ENCODE results near the gene HGD. TPM values are rescaled to one million over a fixed set of nuclear protein-coding genes. Genes with fewer than 3 reads are reported as not detected.
"Not testable (repeated sequence)": the region's sequence is repeated elsewhere in the genome, so short reads cannot be mapped to it uniquely, and the experiment has no call there.

HGD gene
- total RNA-seq, 1 donor from 2014 or later = not detected

DNA sequence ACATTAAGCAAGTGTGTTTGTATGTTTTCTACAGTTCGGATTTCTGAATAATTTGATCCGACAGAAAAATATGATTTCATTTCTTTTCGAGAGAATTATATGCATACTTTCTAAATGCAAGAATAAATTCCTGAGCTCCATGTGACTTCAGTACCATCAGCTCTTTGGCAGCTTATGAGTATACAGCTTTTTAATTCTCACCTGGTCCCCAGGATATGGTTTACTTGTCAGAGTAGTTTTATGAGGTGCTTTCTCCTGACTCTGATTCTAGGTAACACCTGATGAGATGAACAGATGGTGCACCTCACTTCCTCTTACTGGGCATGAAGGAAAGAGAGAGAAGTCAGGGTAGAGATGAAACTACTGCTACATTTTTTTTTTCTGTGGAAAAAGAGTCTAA lies 3.1 kb downstream of the HGD start:
- H3K9me3 Mint-ChIP-seq (ENCODE audit: unreplicated experiment) = peaks cover 6% of the 10 kb centered on the region
- H3K27me3 Mint-ChIP-seq (ENCODE audit: unreplicated experiment) = peaks cover 3% of the 10 kb centered on the region
- DNase-seq (ENCODE audit: low spot score) = no peak
- peaks cover 9% of the 10 kb centered on the region for H3K4me1 Mint-ChIP-seq (ENCODE audit: unreplicated experiment)
- TF ChIP-seq, protein P1, sequence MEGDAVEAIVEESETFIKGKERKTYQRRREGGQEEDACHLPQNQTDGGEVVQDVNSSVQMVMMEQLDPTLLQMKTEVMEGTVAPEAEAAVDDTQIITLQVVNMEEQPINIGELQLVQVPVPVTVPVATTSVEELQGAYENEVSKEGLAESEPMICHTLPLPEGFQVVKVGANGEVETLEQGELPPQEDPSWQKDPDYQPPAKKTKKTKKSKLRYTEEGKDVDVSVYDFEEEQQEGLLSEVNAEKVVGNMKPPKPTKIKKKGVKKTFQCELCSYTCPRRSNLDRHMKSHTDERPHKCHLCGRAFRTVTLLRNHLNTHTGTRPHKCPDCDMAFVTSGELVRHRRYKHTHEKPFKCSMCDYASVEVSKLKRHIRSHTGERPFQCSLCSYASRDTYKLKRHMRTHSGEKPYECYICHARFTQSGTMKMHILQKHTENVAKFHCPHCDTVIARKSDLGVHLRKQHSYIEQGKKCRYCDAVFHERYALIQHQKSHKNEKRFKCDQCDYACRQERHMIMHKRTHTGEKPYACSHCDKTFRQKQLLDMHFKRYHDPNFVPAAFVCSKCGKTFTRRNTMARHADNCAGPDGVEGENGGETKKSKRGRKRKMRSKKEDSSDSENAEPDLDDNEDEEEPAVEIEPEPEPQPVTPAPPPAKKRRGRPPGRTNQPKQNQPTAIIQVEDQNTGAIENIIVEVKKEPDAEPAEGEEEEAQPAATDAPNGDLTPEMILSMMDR (IDR thresholded peaks at IDR 0.05; ENCODE audit: unreplicated experiment) = no peak
- no peak overlapping the region for H3K27ac Mint-ChIP-seq (ENCODE audit: unreplicated experiment)
- H3K36me3 Mint-ChIP-seq (ENCODE audit: low read depth, unreplicated experiment) = peaks cover 7% of the 10 kb centered on the region
- no peak overlapping the region for H3K4me3 Mint-ChIP-seq (ENCODE audit: unreplicated experiment)

DNA sequence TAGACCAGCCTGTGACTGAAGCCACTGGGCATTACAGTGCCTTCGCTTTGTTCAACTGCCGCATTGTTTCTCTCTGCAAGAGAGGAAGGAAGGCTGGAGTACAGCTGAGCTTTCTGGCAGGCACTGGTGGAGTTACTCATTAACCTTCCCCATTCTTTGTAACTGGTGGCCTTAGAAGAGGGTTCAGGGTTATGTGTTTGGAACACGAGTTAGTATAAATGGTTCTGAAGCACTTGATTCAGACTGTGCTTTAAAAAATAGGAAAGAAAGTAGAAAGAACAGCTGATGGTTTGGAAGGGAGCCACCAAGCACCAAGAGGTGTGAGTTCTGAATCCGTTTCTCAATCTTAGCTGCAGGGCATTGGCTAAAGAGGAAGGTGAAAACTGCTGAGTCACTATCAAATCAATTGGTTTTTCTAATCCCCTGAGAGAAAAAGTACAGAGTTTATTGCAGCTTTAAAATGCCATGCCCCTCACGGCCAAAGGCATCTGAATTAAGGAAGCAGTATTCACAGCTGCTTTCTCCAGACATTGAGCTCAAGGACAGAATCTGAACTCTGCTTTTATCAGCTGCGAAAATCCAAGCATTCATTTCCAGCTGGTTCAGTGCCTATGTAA lies 3.6 kb downstream of the HGD start:
- H3K4me1 Mint-ChIP-seq (ENCODE audit: unreplicated experiment) = peaks cover 9% of the 10 kb centered on the region
- H3K27me3 Mint-ChIP-seq (ENCODE audit: unreplicated experiment) = peaks cover 3% of the 10 kb centered on the region
- no peak for DNase-seq (ENCODE audit: low spot score)
- H3K4me3 Mint-ChIP-seq (ENCODE audit: unreplicated experiment) = no peak overlapping the region
- peaks cover 6% of the 10 kb centered on the region for H3K9me3 Mint-ChIP-seq (ENCODE audit: unreplicated experiment)
- TF ChIP-seq, protein P1 (IDR thresholded peaks at IDR 0.05; ENCODE audit: unreplicated experiment) = no peak
- H3K27ac Mint-ChIP-seq (ENCODE audit: unreplicated experiment) = no peak overlapping the region
- H3K36me3 Mint-ChIP-seq (ENCODE audit: low read depth, unreplicated experiment) = peaks cover 7% of the 10 kb centered on the region

DNA sequence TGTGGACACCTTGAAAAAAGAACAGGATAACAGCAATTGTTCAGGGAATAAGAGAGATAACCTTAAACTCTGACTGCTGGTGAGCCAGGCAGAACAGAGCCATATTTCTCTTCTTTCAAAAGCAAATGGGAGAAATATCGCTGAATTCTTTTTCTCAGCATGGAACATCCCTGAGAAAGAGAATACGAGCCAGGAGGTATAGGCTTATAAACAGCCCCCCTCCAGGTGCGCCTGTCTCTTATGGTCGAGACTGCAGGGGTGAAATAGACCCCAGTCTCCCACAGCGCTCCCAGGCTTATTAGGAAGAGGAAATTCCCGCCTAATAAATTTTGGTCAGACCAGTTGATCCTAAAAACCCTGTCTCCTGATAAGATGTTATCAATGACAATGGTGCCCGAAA lies 4.8 kb downstream of the HGD start:
- H3K4me1 Mint-ChIP-seq (ENCODE audit: unreplicated experiment); H3K9me3 Mint-ChIP-seq (ENCODE audit: unreplicated experiment); H3K27ac Mint-ChIP-seq (ENCODE audit: unreplicated experiment); H3K36me3 Mint-ChIP-seq (ENCODE audit: low read depth, unreplicated experiment); H3K4me3 Mint-ChIP-seq (ENCODE audit: unreplicated experiment); DNase-seq (ENCODE audit: low spot score); H3K27me3 Mint-ChIP-seq (ENCODE audit: unreplicated experiment): not testable (repeated sequence)

DNA sequence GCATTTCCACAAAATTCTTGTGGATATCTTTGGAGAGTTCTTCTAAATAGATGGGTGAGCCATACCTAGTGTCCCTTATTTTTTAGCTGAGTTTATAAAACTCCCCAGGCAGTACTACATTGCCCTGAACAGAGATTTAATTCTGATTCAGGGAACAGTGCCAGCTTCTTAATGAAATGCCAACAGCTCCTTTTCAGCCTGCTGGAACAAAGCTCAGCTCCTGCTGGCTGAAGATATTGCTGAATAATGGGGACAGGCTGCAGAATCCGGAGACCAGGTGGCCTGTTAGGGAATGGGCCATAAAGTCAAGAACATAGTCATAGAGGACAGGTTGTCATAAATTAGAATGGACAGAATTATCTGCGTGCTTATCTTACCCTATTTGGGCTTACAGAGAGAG lies 8.9 kb downstream of the HGD start:
- Mint-ChIP-seq H3K9me3 (ENCODE audit: unreplicated experiment) (no peaks in the 10 kb centered on the region), H3K27me3 (ENCODE audit: unreplicated experiment) (no peaks in the 10 kb centered on the region), H3K36me3 (ENCODE audit: low read depth, unreplicated experiment) (peaks cover 3% of the 10 kb centered on the region), H3K27ac (ENCODE audit: unreplicated experiment) (no peak overlapping the region), H3K4me3 (ENCODE audit: unreplicated experiment) (no peak overlapping the region), H3K4me1 (ENCODE audit: unreplicated experiment) (peaks cover 4% of the 10 kb centered on the region)
- no peak for DNase-seq (ENCODE audit: low spot score)
- TF ChIP-seq, protein P1 (IDR thresholded peaks at IDR 0.05; ENCODE audit: unreplicated experiment) = no peak

DNA sequence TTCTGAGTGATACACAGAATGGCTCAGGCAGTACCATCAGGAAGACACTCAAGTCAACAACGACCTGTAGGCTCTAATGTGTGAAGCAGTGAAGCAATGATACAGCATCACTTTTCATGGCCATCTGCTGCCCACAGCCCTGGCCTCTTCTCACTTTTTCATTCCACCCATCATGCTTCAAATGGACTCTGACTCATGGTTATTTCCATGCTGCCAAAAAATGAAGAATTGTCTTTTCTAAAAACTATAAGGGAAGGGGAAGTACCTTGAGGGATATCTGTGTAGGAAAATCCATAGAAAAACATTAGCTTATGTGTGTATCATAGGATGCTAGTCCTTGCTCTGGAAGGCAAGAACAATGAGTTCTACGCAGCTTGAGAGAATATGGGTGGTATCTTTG lies 11.5 kb downstream of the HGD start:
- no peak overlapping the region for H3K4me3 Mint-ChIP-seq (ENCODE audit: unreplicated experiment)
- H3K27ac Mint-ChIP-seq (ENCODE audit: unreplicated experiment) = no peak overlapping the region
- H3K27me3 Mint-ChIP-seq (ENCODE audit: unreplicated experiment) = no peaks in the 10 kb centered on the region
- TF ChIP-seq, protein P1 (IDR thresholded peaks at IDR 0.05; ENCODE audit: unreplicated experiment) = no peak
- peaks cover 6% of the 10 kb centered on the region for H3K4me1 Mint-ChIP-seq (ENCODE audit: unreplicated experiment)
- no peaks in the 10 kb centered on the region for H3K36me3 Mint-ChIP-seq (ENCODE audit: low read depth, unreplicated experiment)
- H3K9me3 Mint-ChIP-seq (ENCODE audit: unreplicated experiment) = no peaks in the 10 kb centered on the region
- no peak for DNase-seq (ENCODE audit: low spot score)

Data from endothelial cell (in vitro differentiated cells).